Stimulated activated CD4-positive, alpha-beta T cell treated with anti-CD3 and anti-CD28 coated beads, Interleukin-2, amount 100 ng/mL, for 24 hours (primary cell): ENCODE measurements around the gene FAM120A.
A peak's percentile ranks its signal among the peaks of the same experiment; 100 is the strongest.

Experiments
- DNase-seq, 2 donors: peaks; one replicate each; pipeline ENCODE4 v3.0.0-alpha.2; 2020

Gene FAM120A

DNA sequence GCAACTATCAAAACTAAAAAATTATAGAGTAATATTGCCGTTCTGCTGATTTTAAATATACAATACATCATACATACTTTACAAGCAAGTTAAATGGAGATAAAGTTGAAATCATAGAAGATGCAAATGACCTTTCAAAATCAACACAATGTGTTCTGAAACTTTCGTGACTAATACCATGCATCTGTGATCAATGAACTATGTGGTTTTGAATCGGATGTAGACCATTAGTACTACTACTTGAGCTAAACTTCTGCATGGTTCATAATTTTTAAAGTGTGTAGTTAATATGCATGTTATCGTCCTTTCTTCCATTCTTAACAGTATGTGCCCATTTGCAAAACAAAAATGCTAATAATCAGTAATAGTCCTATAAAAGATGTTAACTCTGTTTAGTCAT lies 113.6 kb downstream of the FAM120A start:
- DNase-seq, result no peak

DNA sequence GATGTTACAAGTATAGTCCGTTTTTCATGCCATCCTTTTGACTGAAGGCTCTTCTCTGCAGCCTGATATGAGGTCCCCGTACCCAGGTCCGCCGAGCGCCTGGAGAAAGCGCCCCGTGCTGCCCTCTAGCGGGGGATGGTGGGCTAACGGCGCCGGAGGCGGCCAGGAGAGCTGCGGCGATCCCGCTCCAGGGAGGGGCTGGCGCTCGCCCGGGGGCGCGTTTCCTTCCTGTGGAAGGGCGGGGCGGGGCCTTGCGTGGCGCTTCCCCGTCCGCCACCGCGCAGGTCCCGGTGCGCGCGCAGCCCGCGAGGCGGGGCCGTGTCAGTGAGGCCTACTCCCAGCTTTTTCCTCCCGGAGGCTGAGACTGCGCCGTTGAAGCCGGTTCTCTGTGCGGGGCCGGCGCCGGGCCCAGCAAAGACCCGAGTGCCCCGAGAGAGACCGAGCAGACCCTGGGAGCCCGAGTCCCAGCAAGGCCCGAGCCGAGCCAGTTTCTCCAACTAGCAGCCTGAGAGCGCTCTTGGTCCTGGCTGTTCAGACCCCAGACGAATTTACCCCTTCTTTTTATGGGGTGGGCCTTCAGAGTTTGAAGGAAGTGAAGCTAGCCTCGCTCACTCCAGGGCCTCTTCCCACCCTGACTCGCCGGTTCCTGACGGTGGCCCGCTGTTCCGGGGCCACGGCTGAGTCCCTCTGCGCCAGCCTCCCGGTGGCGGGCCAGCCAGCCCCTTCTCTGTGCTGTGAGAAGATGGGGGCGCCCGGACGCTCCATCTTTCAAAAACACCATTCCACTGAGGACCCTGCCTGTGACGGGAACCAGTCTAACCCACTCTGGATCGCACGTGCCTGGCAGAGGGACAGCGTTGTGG lies 115.2 kb downstream of the FAM120A start:
- peak; percentile 100 for DNase-seq

DNA sequence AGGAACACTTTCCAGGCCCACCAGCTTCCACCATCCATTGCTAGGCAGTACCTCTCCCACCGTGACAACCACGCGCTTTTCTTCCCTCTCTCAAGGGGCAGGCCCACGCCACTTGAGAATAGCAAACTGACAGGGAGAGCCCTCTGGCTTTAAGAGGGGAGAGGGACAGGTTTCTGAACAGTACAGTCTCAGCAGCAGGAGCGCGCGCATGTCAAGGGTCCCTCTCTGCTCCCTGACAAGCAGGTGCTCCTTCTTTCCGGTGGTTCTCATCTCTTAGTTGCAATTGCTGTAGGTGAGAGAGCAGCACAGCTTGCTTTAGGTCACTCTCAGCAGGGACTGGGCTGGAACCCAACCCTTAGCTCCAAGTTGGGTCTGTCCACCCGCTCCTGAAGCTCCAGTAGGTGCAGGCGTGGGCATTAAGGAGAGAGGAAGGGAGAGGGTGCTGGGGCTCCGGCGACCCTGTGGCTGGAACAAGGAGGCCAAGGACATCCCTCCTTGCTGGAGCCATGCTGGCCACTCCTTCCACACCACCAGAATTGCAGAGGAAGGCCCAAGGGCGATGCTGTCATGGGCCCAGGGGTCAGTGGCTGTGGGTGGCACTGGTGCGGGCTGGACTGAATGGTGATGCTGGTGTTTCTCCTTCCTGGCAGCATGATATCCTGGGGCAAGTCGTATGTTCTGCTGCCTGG lies 115.9 kb downstream of the FAM120A start:
- DNase-seq, result no peak

GRCh38 chr9:93568169-93568568 lies 116.7 kb downstream of the FAM120A start:
- DNase-seq, result no peak

- DNase-seq, result no peak
Observed at GRCh38 chr9:93569621-93570174, 118.2 kb downstream of the FAM120A start.

DNA sequence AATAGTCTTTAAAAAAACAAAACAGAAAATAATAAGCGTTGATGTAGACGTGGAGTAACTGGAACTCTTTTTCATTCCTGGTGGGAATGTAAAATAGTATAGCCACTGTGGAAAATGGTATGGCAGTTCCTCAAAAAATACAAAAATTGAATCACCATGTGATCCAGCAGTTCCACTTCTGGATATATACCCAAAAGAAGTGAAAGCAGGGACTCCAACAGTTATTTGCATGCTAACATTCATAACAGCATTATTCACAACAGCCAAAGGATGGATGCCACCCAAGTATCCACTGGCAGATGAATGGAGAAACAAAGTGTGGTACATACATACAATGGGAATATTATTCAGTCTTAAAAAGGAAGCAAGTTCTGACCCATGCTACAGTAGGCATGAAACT lies 120.7 kb downstream of the FAM120A start:
- DNase-seq, result no peak

DNA sequence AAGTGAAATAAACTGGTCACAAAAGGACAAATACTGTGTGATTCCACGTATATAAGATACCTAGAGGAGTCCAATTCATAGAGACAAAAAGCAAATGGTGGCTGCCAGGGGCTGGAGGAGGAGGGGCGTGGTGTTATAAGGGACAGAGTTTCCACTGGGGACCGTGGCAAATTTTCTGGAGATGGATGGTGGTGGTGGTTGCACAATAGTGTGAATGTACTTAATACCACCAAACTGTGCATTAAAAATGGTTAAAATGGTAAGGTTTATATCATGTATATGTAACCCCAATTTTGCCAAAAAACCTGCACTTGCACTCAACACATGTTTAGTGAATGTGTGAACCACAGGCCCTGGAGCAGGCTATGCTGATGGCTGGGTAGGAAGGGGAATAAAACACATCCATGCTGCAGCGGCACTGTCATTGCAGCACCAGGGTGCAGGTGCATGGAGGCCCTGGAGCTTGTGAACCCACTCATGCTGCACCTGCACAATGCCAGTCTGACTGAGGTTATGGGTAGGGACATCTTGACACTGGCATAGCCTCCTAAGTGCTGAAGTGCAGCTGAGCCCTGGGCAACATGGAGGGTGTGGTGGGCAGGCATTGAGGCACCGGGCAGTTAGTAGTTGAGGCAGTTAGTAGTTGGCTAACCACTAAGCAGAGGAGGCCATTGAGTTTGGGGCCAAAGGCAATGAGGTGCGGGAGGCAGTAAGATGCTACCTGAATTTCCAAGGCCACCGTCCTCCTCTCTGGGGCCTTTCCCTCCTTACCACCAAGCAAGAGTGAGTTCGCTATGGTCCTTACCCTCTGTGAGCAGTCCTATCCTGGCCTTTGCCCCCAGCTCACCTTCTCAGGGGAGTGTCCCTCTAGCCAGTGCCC lies 121.4 kb downstream of the FAM120A start:
- no peak for DNase-seq

- DNase-seq, result no peak
Observed at GRCh38 chr9:93573516-93573828, 122.0 kb downstream of the FAM120A start.

- DNase-seq, result no peak
Observed at GRCh38 chr9:93574091-93574899, 122.8 kb downstream of the FAM120A start.

- DNase-seq, result no peak
Observed at GRCh38 chr9:93574900-93575795, 123.7 kb downstream of the FAM120A start.

DNA sequence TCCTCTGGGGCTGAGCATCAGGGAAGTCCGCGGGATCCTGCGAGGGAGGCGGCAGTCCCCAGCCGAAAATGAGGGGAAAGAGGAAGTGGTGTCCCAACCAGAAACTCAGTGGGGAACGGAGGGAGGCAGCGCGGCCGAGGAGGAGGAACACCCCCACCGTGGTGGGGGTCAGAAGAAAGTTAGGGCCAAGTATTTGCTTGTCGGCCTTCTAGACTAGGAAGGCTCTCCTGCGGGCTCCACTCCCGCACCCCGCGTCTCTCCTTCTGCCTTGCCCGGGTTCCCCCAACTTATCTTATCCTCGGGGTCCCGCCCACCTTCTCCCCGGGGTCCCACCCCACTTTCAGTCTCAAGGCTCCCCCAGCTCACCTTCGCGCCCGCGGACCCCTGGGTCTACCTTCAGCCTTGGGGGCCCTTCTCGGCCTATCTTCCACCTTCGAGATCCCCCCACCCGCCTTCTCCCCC lies 124.3 kb downstream of the FAM120A start:
- peak; percentile 56 to 67 for DNase-seq

DNA sequence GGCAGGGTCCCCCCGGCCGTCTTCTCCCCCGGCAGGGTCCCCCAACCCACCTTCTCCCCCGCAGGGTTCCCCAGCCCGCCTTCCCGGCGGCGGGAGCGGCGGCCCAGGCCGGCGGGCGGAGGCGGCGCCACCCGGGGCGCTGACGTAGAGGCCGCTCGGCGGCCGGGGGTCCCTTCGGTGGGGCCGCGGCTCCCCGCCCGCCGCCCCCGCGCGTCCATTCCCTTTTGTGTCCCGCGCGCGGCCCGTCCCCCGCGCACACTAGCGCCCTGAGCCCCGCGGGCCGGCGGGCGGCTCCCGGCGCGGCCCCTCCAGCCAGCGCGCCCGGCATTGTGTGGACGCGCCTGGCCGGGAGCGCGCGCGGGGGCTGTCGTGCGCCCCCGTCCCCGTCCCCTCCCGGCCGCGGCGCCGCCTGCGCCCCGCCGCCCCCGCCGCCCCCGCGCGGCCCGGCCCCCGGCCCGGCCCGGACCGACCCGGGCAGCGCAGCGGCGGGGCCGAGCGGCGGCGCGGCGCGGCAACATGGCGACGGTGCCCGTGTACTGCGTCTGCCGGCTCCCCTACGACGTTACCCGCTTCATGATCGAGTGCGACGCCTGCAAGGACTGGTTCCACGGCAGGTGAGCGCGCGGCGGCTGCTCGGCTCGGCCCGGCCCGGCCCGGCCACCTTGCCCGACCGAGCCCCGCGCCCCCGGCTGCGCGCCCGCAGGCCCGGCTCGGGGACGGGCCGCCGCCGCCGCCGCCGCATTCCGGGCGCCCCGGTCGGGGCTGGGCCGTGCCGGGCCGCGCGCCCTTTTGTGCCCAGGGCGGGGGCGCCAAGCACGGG lies 125.0 kb downstream of the FAM120A start, which contains the start of gene PHF2:
Gene PHF2 (plus strand): TSS at position 327 of the 820 bp plus-strand sequence. CDS start 190 bp downstream, at position 517.
- peak; percentile 34 to 37 for DNase-seq

GRCh38 chr9:93577078-93577974 lies 125.8 kb downstream of the FAM120A start:
- peak in 1 of 2 donors; percentile 39 for DNase-seq

- DNase-seq, result no peak
Observed at GRCh38 chr9:93577975-93578682, 126.6 kb downstream of the FAM120A start.

DNA sequence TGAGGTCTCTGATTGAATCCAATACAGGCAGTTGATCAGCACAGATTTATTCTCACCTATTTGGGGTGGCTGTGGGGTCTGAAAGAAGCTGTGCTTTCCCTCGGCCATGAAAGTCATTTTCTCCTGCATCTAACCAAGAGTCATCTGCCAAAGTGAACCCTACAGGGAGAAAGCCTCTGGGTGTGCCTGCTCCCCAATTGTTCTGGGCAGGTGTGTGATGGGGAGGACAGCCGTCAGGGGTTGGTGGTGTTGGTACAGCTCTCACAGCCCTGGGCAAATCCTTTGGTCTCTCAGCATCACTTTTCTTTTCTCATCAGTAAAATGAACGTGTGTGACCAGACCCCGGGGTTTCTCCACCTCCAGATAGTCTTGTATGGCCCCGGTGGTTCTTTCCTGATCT lies 127.4 kb downstream of the FAM120A start:
- no peak for DNase-seq

- no peak for DNase-seq
Observed at GRCh38 chr9:93579711-93580516, 128.4 kb downstream of the FAM120A start.
